Sciatic nerve (tissue), 2 donors: ENCODE data around the gene KCNJ12. TPM values are rescaled to one million over a fixed set of nuclear protein-coding genes. Genes with fewer than 3 reads are reported as not detected.
"Not testable (repeated sequence)": the region's sequence is repeated elsewhere in the genome, so short reads cannot be mapped to it uniquely, and the experiment has no call there.

ENCODE experiments used
- ATAC-seq: fragments of 200-7000 bp; cut with Tn5 transposase; one replicate; pipeline ENCODE4 v1.9.1; 2020; ENCODE audit warnings: mild to moderate bottlenecking, moderate library complexity
- DNase-seq: peaks from one replicate; pipeline ENCODE4 v3.0.0-alpha.2; 2020; ENCODE audit warnings: low spot score
- intact Hi-C: fragments of 100-400 bp; cut with DNase I; formaldehyde crosslinking; loops from one replicate; pipeline ENCODE4 v1.14.2; 2022
- total RNA-seq: library from RNA; stranded (reverse); fragmentation: NEBNext Ultra II Directional; extraction: Animal tissue kit (Norgen Biotek cat#: 25700); gene quantifications from one replicate; pipeline ENCODE4 v1.2.1, GENCODE V29; 2021
- donor health status: DM: no; HTN: no; CAD: no.
- donor health status: DM: no; HTN: no; CAD: no.

Gene KCNJ12
- total RNA-seq, 1 donor from 2014 or later: 1.0 TPM

GRCh38 chr17:21413570-21414279 lies 37.6 kb downstream of the KCNJ12 start:
- DNase-seq, intact Hi-C loops, ATAC-seq: not testable (repeated sequence)

- intact Hi-C loops, ATAC-seq, DNase-seq: not testable (repeated sequence)
These were observed 38.5 kb downstream of the KCNJ12 start for GRCh38 chr17:21414616-21415015.

GRCh38 chr17:21415166-21415990 lies 39.2 kb downstream of the KCNJ12 start:
- intact Hi-C loops, ATAC-seq, DNase-seq: not testable (repeated sequence)

GRCh38 chr17:21416471-21416981 lies 40.4 kb downstream of the KCNJ12 start:
- intact Hi-C loops, ATAC-seq, DNase-seq: not testable (repeated sequence)

- DNase-seq, ATAC-seq, intact Hi-C loops: not testable (repeated sequence)
These were observed 41.2 kb downstream of the KCNJ12 start for GRCh38 chr17:21417349-21417748.

- intact Hi-C loops: no loop called here
- DNase-seq (no peak), ATAC-seq (no peak)
These were observed 41.8 kb downstream of the KCNJ12 start for GRCh38 chr17:21417921-21418320.

- ATAC-seq: no peak
- intact Hi-C loops: no loop called here
- no peak for DNase-seq
These were observed 42.5 kb downstream of the KCNJ12 start for GRCh38 chr17:21418446-21419298.

- peak; percentile 46 for DNase-seq
- intact Hi-C loops: no loop called here
- no peak for ATAC-seq
These were observed 43.4 kb downstream of the KCNJ12 start for GRCh38 chr17:21419299-21420239.

- DNase-seq, intact Hi-C loops, ATAC-seq: not testable (repeated sequence)
These were observed 44.4 kb downstream of the KCNJ12 start for GRCh38 chr17:21420503-21421090.

GRCh38 chr17:21421421-21422310 lies 45.5 kb downstream of the KCNJ12 start:
- ATAC-seq, intact Hi-C loops: not testable (repeated sequence)
- peak; percentile 50 for DNase-seq

GRCh38 chr17:21422311-21423189 lies 46.4 kb downstream of the KCNJ12 start:
- ATAC-seq, DNase-seq, intact Hi-C loops: not testable (repeated sequence)

GRCh38 chr17:21423190-21423493 lies 47.0 kb downstream of the KCNJ12 start:
- ATAC-seq, intact Hi-C loops, DNase-seq: not testable (repeated sequence)

GRCh38 chr17:21424697-21425096 lies 48.5 kb downstream of the KCNJ12 start:
- ATAC-seq, intact Hi-C loops, DNase-seq: not testable (repeated sequence)

- no peak for ATAC-seq
- no peak for DNase-seq
- intact Hi-C loops: no loop called here
These were observed 49.2 kb downstream of the KCNJ12 start for GRCh38 chr17:21425321-21425720.

- DNase-seq: no peak
- ATAC-seq: no peak
- intact Hi-C loops: no loop called here
These were observed 49.6 kb downstream of the KCNJ12 start for GRCh38 chr17:21425736-21426135.

GRCh38 chr17:21426246-21426645 lies 50.1 kb downstream of the KCNJ12 start:
- intact Hi-C loops, ATAC-seq, DNase-seq: not testable (repeated sequence)
